Activated naive CD4-positive, alpha-beta T cell treated with anti-CD3 and anti-CD28 coated beads, Interleukin-2, amount 10 ng/mL, durations not matched to agents 7 days and 5 days (primary cell): ENCODE results near the gene FAM83G.

Experiments
- CTCF ChIA-PET: fragments of 350-600 bp; sonication (Branson Sonifier 250); formaldehyde crosslinking; loops from one replicate; lab custom pipeline; 2021; ENCODE audit warnings: antibody characterized with exemption; lab: Charles Lee
- DNase-seq: peaks from one replicate; pipeline ENCODE4 v3.0.0-alpha.2; 2020
- H3K27ac Mint-ChIP-seq: one replicate; pipeline ENCODE4 v1.8.0; 2021; ENCODE audit warnings: mild to moderate bottlenecking, moderate library complexity, mixed read lengths
- H3K27me3 Mint-ChIP-seq: one replicate; pipeline ENCODE4 v1.8.0; 2021; ENCODE audit warnings: mild to moderate bottlenecking, mixed read lengths
- H3K36me3 Mint-ChIP-seq: one replicate; pipeline ENCODE4 v1.8.0; 2021; ENCODE audit warnings: mixed read lengths
- H3K4me1 Mint-ChIP-seq: one replicate; pipeline ENCODE4 v1.8.0; 2021; ENCODE audit warnings: mixed read lengths
- H3K4me3 Mint-ChIP-seq: one replicate; pipeline ENCODE4 v1.8.0; 2021; ENCODE audit warnings: mild to moderate bottlenecking, moderate library complexity, mixed read lengths
- H3K9me3 Mint-ChIP-seq: one replicate; pipeline ENCODE4 v1.8.0; 2021; ENCODE audit warnings: mixed read lengths

FAM83G gene

GRCh38 chr17:19005789-19006430, 1.3 kb upstream of the FAM83G start:
- Mint-ChIP-seq H3K36me3 (no peaks in the 10 kb centered on the region), H3K27me3 (peaks cover 41% of the 10 kb centered on the region), H3K4me1 (peaks cover 36% of the 10 kb centered on the region), H3K9me3 (no peaks in the 10 kb centered on the region), H3K4me3 (peak overlapping the region; percentile 56), H3K27ac (peak overlapping the region; percentile 6)
- DNase-seq, result no peak
- CTCF ChIA-PET, result no interaction called here

DNA sequence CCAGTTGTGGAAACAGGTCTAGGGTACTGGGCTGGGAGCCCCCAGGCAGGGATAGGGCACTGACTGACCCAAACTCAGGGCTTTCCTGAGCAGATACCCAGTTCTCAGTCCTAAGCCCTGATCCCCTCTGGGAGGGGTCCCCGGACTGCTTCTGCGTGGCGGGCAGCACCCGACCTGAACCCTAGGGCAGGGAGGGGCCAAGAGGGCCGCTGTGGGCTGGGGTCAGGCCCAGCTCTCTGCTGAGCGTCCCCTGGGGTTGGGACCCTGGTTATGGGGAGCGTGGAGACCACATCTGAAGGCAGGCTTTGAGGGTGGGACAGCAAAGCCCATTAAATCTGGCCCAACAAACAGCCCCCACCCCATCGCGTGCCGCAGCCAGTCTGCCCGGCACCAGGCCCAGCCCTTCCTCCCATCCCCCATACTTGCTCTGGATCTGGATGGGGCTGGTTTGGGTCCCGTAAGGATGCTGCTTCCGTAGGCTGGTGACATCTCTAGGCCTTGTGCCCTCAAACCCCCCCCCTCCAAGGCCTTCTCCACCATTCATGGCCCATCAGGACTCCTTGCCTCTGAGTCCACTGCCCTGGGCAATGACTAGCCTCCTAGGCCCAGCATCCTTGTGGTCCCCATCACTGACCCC, 691 bp upstream of the FAM83G start:
- H3K9me3 Mint-ChIP-seq, result no peaks in the 10 kb centered on the region
- H3K27me3 Mint-ChIP-seq, result peaks cover 35% of the 10 kb centered on the region
- no peak for DNase-seq
- H3K4me3 Mint-ChIP-seq, result peak overlapping the region; percentile 56
- no peaks in the 10 kb centered on the region for H3K36me3 Mint-ChIP-seq
- peaks cover 36% of the 10 kb centered on the region for H3K4me1 Mint-ChIP-seq
- CTCF ChIA-PET, result interaction anchor here (1.2 kb wide), 1 partner anchor 146 kb away, joined by 3 read pairs; no protein-coding TSS in a partner anchor
- H3K27ac Mint-ChIP-seq, result peak overlapping the region; percentile 6

DNA sequence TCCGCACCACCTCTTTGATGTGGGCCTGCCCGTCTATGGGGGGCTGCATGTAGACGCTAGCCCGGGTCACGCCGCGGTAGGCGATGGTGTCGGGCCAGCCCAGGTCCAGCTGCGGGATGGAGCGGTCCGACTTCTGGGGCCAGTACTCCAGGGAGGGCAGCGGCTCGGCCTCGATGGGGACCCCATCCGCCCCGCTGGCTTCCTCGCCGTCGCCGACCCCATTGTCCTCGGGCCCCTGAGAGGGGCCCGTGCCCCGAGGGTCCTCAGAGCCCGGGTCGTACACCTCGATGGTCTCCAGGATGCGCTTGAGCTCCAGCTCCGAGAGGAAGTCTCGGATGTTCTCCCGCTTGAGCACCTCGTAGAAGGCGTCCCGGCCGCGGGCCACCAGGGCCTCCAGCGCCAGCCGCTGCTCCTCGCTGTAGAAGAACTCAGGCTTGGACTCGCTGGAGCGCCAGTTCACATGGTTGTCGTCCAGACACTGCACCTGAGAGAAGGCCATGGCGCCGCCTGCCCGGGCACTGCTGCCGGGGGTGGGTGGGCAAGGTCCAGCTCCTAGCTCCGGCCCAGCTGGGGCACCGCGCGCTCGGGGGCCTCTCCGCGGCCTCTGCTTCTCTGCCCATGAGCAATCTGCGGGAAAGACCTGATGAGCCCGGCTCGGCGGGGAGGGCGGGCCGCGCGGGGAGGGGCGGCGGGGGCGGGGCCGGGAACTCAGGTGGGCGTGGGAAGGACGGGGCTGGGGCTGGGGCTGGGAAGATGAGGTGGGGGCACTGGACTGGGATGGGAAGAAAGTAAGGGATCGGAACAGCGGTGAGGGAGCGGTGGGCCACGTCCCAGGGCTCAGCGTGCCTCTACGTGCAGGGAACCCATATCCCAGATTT, 782 bp downstream of the FAM83G start:
- Mint-ChIP-seq H3K27me3 (peaks cover 20% of the 10 kb centered on the region), H3K4me1 (peaks cover 36% of the 10 kb centered on the region), H3K27ac (peak overlapping the region; percentile 80), H3K36me3 (no peaks in the 10 kb centered on the region), H3K4me3 (peak overlapping the region; percentile 90), H3K9me3 (no peaks in the 10 kb centered on the region)
- peak; percentile 58 for DNase-seq
- CTCF ChIA-PET, result interaction anchor here (1.2 to 1.8 kb wide), 2 partner anchors 43 to 145 kb away, joined by 3 to 9 read pairs; no protein-coding TSS in a partner anchor

DNA sequence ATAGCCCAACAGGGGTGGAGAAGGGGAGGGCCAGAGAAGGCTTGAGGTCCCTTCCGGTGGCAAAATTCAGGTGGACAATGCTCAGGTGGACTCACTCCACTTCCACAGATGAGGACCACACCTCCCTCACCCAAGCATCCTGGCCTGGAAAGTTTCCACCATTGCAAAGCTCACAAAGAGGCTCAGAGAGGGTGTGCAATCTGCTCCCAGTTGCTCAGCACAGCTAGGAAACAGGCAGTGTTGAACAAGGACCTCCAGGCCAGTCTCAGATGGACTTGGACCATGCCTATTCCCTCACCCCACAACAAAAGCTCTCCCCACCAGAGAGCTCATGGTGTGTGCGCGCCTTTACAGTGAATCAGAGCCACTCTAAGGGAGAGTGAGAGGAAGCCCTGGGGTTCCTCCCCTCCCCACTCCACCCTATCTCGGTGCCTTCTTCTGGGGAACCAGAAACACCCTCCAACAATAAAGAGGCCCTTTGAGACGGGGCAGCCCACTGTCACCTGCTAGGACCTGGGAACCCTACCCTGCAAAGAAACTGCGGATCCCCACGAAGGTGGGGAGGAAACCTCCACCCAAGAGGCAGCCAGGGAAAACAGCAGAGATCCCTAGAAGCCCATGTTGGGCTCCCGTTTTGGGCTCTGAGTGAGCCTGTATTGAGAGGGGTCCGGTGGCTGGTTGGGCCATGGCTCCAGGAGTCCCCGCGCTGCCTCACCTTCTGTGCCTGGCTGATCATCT, 1.6 kb downstream of the FAM83G start:
- Mint-ChIP-seq H3K9me3 (no peaks in the 10 kb centered on the region), H3K27me3 (peaks cover 18% of the 10 kb centered on the region), H3K36me3 (no peaks in the 10 kb centered on the region), H3K4me3 (peak overlapping the region; percentile 90), H3K4me1 (peaks cover 36% of the 10 kb centered on the region), H3K27ac (peak overlapping the region; percentile 49)
- DNase-seq, result peak; percentile 38
- CTCF ChIA-PET, result interaction anchor here (1.8 kb wide), 1 partner anchor 42 kb away, joined by 9 read pairs; no protein-coding TSS in a partner anchor

GRCh38 chr17:19001907-19002590, 2.5 kb downstream of the FAM83G start:
- Mint-ChIP-seq H3K9me3 (no peaks in the 10 kb centered on the region), H3K4me1 (peaks cover 36% of the 10 kb centered on the region), H3K27ac (no peak overlapping the region), H3K36me3 (peaks cover 1% of the 10 kb centered on the region), H3K4me3 (peak overlapping the region; percentile 90), H3K27me3 (peaks cover 10% of the 10 kb centered on the region)
- CTCF ChIA-PET, result interaction anchor here (1.0 to 1.8 kb wide), 3 partner anchors 11 to 41 kb away, joined by 3 to 9 read pairs (median 5); no protein-coding TSS in a partner anchor
- DNase-seq, result no peak

- H3K9me3 Mint-ChIP-seq, result peaks cover 5% of the 10 kb centered on the region
- H3K4me1 Mint-ChIP-seq, result peaks cover 36% of the 10 kb centered on the region
- peak overlapping the region; percentile 37 for H3K27ac Mint-ChIP-seq
- H3K4me3 Mint-ChIP-seq, result no peak overlapping the region
- CTCF ChIA-PET, result interaction anchor here (1.0 to 1.4 kb wide), 2 partner anchors 9 to 40 kb away, joined by 3 to 5 read pairs; no protein-coding TSS in a partner anchor
- H3K27me3 Mint-ChIP-seq, result peaks cover 4% of the 10 kb centered on the region
- H3K36me3 Mint-ChIP-seq, result peaks cover 12% of the 10 kb centered on the region
- DNase-seq, result no peak
Measured at GRCh38 chr17:19000531-19001325, 3.8 kb downstream of the FAM83G start.

DNA sequence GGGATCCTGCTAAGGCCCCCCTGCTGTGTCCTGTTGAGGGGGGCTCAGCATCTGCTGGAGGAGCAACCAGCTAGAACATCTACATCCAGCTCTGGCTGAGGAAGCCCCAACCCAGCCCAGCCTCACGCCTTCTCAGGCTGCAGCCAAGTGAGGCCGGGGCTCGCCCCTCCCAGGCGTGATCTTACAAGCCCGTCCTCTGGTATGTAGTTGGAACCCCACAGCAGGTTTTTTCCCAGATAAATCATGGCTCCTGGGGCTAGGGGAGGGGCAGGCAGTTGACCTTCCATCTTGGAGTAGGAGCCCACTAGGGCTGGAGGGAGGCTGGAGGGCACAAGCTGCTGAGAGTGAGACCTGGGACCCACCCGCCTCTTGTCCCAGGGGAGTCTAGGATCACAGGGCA, 4.7 kb downstream of the FAM83G start:
- no peaks in the 10 kb centered on the region for H3K27me3 Mint-ChIP-seq
- no peak overlapping the region for H3K27ac Mint-ChIP-seq
- H3K9me3 Mint-ChIP-seq, result peaks cover 10% of the 10 kb centered on the region
- DNase-seq, result no peak
- peaks cover 35% of the 10 kb centered on the region for H3K4me1 Mint-ChIP-seq
- CTCF ChIA-PET, result no interaction called here
- H3K36me3 Mint-ChIP-seq, result peaks cover 17% of the 10 kb centered on the region
- H3K4me3 Mint-ChIP-seq, result no peak overlapping the region

DNA sequence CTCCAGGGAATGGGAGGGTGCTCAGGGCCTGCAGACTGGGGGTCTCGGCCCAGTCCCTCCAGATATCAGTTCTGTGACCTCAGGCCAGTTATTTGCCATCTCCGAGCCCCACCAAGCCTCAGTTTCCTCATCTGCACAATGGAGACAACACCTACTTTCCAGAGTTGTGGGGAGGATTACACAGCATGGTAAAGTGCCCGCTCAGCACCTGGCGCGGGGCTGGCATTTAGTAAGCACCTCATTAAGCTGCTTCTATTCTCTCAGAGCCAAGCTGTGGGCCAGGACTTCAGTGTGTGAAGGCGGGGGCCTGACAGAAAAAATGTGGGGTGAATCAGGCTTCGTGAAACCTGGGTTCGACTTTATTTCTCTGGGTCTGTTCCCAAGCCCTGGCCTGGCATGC, 5.2 kb downstream of the FAM83G start:
- no peak overlapping the region for H3K27ac Mint-ChIP-seq
- no peaks in the 10 kb centered on the region for H3K27me3 Mint-ChIP-seq
- DNase-seq, result no peak
- peaks cover 12% of the 10 kb centered on the region for H3K9me3 Mint-ChIP-seq
- H3K4me1 Mint-ChIP-seq, result peaks cover 32% of the 10 kb centered on the region
- CTCF ChIA-PET, result no interaction called here
- peaks cover 19% of the 10 kb centered on the region for H3K36me3 Mint-ChIP-seq
- no peak overlapping the region for H3K4me3 Mint-ChIP-seq

- no peak overlapping the region for H3K4me3 Mint-ChIP-seq
- no peak for DNase-seq
- peak overlapping the region; percentile 38 for H3K27ac Mint-ChIP-seq
- H3K27me3 Mint-ChIP-seq, result peaks cover 1% of the 10 kb centered on the region
- H3K9me3 Mint-ChIP-seq, result peaks cover 12% of the 10 kb centered on the region
- CTCF ChIA-PET, result interaction anchor here (1.2 kb wide), 1 partner anchor 37 kb away, joined by 4 read pairs; no protein-coding TSS in a partner anchor
- peaks cover 26% of the 10 kb centered on the region for H3K36me3 Mint-ChIP-seq
- H3K4me1 Mint-ChIP-seq, result peaks cover 32% of the 10 kb centered on the region
Measured at GRCh38 chr17:18997650-18998196, 6.8 kb downstream of the FAM83G start.

- Mint-ChIP-seq H3K27me3 (peaks cover 7% of the 10 kb centered on the region), H3K36me3 (peaks cover 26% of the 10 kb centered on the region), H3K4me3 (no peak overlapping the region), H3K27ac (no peak overlapping the region), H3K9me3 (peaks cover 12% of the 10 kb centered on the region), H3K4me1 (peaks cover 27% of the 10 kb centered on the region)
- CTCF ChIA-PET, result no interaction called here
- no peak for DNase-seq
Measured at GRCh38 chr17:18996458-18996857, 8.1 kb downstream of the FAM83G start.

GRCh38 chr17:18995220-18995619, 9.3 kb downstream of the FAM83G start:
- H3K4me1 Mint-ChIP-seq, result peaks cover 24% of the 10 kb centered on the region
- CTCF ChIA-PET, result no interaction called here
- peaks cover 7% of the 10 kb centered on the region for H3K27me3 Mint-ChIP-seq
- H3K36me3 Mint-ChIP-seq, result peaks cover 26% of the 10 kb centered on the region
- peaks cover 12% of the 10 kb centered on the region for H3K9me3 Mint-ChIP-seq
- H3K27ac Mint-ChIP-seq, result no peak overlapping the region
- H3K4me3 Mint-ChIP-seq, result no peak overlapping the region
- DNase-seq, result no peak

- no peak for DNase-seq
- CTCF ChIA-PET, result interaction anchor here (0.6 kb wide), 1 partner anchor 60 kb away, joined by 3 read pairs; no protein-coding TSS in a partner anchor
- Mint-ChIP-seq H3K4me1 (peaks cover 24% of the 10 kb centered on the region), H3K36me3 (peaks cover 26% of the 10 kb centered on the region), H3K27me3 (peaks cover 7% of the 10 kb centered on the region), H3K4me3 (no peak overlapping the region), H3K9me3 (peaks cover 12% of the 10 kb centered on the region), H3K27ac (no peak overlapping the region)
Measured at GRCh38 chr17:18994631-18995030, 9.9 kb downstream of the FAM83G start.
